Activated CD4-positive, alpha-beta memory T cell treated with anti-CD3 and anti-CD28 coated beads for 36 hours (primary cell): ENCODE measurements around the gene RFX3. TPM values are rescaled to one million over a fixed set of nuclear protein-coding genes. Genes with fewer than 3 reads are reported as not detected.

ENCODE experiments used
- CTCF ChIA-PET: fragments of 350-600 bp; sonication (Branson Sonifier 250); formaldehyde crosslinking; loops from one replicate; lab custom pipeline; 2021; ENCODE audit warnings: antibody characterized with exemption, inconsistent platforms; lab: Charles Lee
- POLR2A ChIA-PET: fragments of 350-600 bp; sonication (Branson Sonifier 250); formaldehyde crosslinking; loops from one replicate; lab custom pipeline; 2021; ENCODE audit warnings: antibody characterized with exemption; lab: Charles Lee
- DNase-seq: peaks from one replicate; pipeline ENCODE4 v3.0.0-alpha.2; 2020
- H3K27ac Mint-ChIP-seq: one replicate; pipeline ENCODE4 v1.8.0; 2021; ENCODE audit warnings: mixed read lengths
- H3K27me3 Mint-ChIP-seq: one replicate; pipeline ENCODE4 v1.8.0; 2021; ENCODE audit warnings: mixed read lengths
- H3K36me3 Mint-ChIP-seq: one replicate; pipeline ENCODE4 v1.8.0; 2021; ENCODE audit warnings: mixed read lengths
- H3K4me1 Mint-ChIP-seq: one replicate; pipeline ENCODE4 v1.8.0; 2021; ENCODE audit warnings: low read depth, mixed read lengths
- H3K4me3 Mint-ChIP-seq: one replicate; pipeline ENCODE4 v1.8.0; 2021; ENCODE audit warnings: mild to moderate bottlenecking, mixed read lengths
- H3K9me3 Mint-ChIP-seq: one replicate; pipeline ENCODE4 v1.8.0; 2021; ENCODE audit warnings: mixed read lengths
- intact Hi-C: fragments of 100-400 bp; cut with micrococcal nuclease; formaldehyde crosslinking; loops from one replicate; pipeline ENCODE4 v1.15.1; 2023
- total RNA-seq, 2 experiments: library from RNA; stranded (reverse); gene quantifications; one replicate each; pipeline ENCODE4 v1.2.3, GENCODE V29; 2021

Gene RFX3
- total RNA-seq, 2 experiments from 2014 or later, result 12.2 to 13.4 TPM

- Mint-ChIP-seq H3K4me1 (no peaks in the 10 kb centered on the region), H3K27ac (no peak overlapping the region), H3K4me3 (no peak overlapping the region), H3K27me3 (no peaks in the 10 kb centered on the region), H3K36me3 (peaks cover 47% of the 10 kb centered on the region), H3K9me3 (no peaks in the 10 kb centered on the region)
- CTCF ChIA-PET, result interaction anchor here (0.7 kb wide), 1 partner anchor 813 kb away, joined by 3 read pairs; no protein-coding TSS in a partner anchor
- DNase-seq, result no peak
- POLR2A ChIA-PET, result no interaction called here
- intact Hi-C loops, result no loop called here
Observed at GRCh38 chr9:3256571-3257330, 269.1 kb downstream of the RFX3 start.

DNA sequence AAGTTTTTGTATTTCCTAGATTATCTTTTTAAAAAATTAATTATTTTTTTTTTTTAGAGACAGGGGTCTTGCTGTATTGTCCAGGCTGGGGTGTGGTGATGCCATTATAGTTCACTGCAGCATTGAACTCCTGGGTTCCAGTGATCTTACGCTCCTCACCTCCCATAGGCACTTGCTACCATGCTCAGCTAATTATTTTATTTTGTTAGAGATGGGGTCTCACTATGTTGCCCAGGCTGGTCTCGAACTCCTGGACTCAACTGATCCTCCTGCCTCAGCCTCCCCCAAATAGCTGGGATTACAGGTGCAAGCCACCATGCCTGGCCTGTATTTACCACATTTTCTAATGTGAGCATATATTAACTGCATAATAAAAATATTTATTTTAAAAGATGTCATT is 274.5 kb downstream of the RFX3 start:
- Mint-ChIP-seq H3K36me3 (peaks cover 34% of the 10 kb centered on the region), H3K9me3 (no peaks in the 10 kb centered on the region), H3K4me1 (no peaks in the 10 kb centered on the region), H3K27ac (no peak overlapping the region), H3K4me3 (no peak overlapping the region), H3K27me3 (no peaks in the 10 kb centered on the region)
- ChIA-PET POLR2A (no interaction called here), CTCF (no interaction called here)
- intact Hi-C loops, result no loop called here
- DNase-seq, result no peak

GRCh38 chr9:3250741-3251140 is 275.1 kb downstream of the RFX3 start:
- H3K36me3 Mint-ChIP-seq, result peaks cover 35% of the 10 kb centered on the region
- CTCF ChIA-PET, result no interaction called here
- POLR2A ChIA-PET, result no interaction called here

DNA sequence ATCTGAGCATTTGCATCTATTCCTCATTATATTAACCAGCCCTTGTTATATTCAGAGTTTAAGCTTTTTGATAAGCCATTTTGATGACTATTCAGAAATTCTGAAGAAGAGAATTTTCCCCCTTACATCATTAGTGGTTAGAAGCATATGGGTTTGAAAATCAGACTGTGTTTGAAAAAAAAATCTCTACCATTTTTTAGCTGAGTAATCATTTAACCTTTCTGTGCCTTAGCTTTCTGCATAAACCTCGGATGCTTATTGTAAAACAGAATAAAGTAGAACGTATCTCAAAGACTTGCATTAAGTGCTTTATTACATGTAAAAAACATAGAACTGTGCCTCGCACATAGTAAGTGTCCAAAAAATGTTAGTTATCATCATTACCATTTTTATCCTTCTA is 278.6 kb downstream of the RFX3 start:
- no peak overlapping the region for H3K4me3 Mint-ChIP-seq
- ChIA-PET POLR2A (no interaction called here), CTCF (no interaction called here)
- intact Hi-C loops, result loop anchor here (10.0 kb wide), 1 partner anchor 418 kb away; no protein-coding TSS in a partner anchor
- peaks cover 14% of the 10 kb centered on the region for H3K36me3 Mint-ChIP-seq
- no peaks in the 10 kb centered on the region for H3K27me3 Mint-ChIP-seq
- peaks cover 5% of the 10 kb centered on the region for H3K4me1 Mint-ChIP-seq
- H3K9me3 Mint-ChIP-seq, result no peaks in the 10 kb centered on the region
- H3K27ac Mint-ChIP-seq, result no peak overlapping the region
- DNase-seq, result no peak

More at GRCh38 chr9:3250741-3251140, 275.1 kb downstream of the RFX3 start:
- no peak overlapping the region for H3K27ac Mint-ChIP-seq
- intact Hi-C loops, result no loop called here
- no peaks in the 10 kb centered on the region for H3K9me3 Mint-ChIP-seq
- H3K4me3 Mint-ChIP-seq, result no peak overlapping the region
- no peaks in the 10 kb centered on the region for H3K27me3 Mint-ChIP-seq
- DNase-seq, result no peak
- H3K4me1 Mint-ChIP-seq, result no peaks in the 10 kb centered on the region

DNA sequence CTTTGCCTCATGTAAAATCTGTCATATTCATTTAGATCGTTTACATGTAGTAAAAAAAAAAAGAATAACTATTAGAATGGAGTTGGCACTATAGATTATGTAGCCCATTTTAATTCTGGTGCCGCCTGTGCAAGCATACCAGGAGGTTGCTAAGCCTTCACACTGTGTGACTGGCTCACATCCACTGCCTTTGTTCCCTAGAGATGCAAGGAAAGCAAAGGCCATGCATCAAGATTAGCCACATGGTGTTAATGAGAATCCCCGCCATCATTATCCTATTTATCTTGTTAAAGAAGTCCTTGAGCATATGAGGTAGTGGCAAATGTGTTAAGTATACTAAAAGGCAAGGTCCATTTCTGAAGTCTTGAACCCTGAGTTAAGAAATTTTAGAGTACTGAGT is 279.6 kb downstream of the RFX3 start:
- H3K4me1 Mint-ChIP-seq, result peaks cover 5% of the 10 kb centered on the region
- H3K27me3 Mint-ChIP-seq, result no peaks in the 10 kb centered on the region
- intact Hi-C loops, result loop anchor here (10.0 kb wide), 1 partner anchor 419 kb away; no protein-coding TSS in a partner anchor

DNA sequence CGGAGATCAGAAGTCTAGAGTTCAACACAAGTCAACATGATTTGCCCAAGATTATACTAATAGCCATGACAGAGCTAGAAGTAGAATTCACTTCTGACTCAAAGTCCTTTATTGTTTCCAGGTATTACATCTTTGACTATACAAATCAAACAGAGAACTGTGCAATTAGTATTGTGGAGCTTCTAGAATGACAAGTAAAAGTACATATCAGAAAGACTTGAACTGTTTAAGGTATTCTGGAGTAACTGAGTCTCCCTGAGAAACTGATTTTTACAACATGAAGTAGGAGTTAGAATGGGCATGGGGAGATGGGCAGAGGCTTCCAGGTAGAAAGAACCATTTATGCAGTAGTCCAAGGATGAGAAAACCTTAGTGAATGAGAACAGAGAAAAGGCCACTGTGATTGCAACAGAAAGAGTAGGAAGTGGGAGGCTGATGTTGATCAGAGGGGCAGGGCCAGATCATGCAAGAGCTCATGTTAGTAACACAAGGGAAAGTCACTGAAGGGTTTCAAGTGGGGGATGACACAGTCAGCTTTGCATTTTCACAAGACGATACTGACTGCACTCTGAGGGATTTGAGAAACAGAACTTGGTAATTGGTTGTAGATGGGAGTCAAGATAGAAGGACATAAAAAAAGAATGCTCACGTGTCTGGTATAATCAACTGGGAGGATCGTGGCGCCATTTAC is 280.7 kb downstream of the RFX3 start:
- Mint-ChIP-seq H3K27me3 (no peaks in the 10 kb centered on the region), H3K9me3 (no peaks in the 10 kb centered on the region), H3K36me3 (peaks cover 12% of the 10 kb centered on the region), H3K4me1 (peaks cover 5% of the 10 kb centered on the region), H3K4me3 (no peak overlapping the region), H3K27ac (no peak overlapping the region)
- POLR2A ChIA-PET, result interaction anchor here (1.0 kb wide), 1 partner anchor 9 kb away, joined by 3 read pairs; no protein-coding TSS in a partner anchor
- peak; percentile 15 for DNase-seq
- intact Hi-C loops, result loop anchor here (5.0 to 10.0 kb wide), 3 partner anchors 282 to 872 kb away; partner anchors contain the start of gene RFX3
- CTCF ChIA-PET, result interaction anchor here (0.8 to 1.9 kb wide), 3 partner anchors 139 to 223 kb away, joined by 3 to 15 read pairs (median 3); no protein-coding TSS in a partner anchor

More for the DNA sequence above, 279.6 kb downstream of the RFX3 start:
- peaks cover 12% of the 10 kb centered on the region for H3K36me3 Mint-ChIP-seq
- POLR2A ChIA-PET, result no interaction called here
- DNase-seq, result no peak
- H3K4me3 Mint-ChIP-seq, result no peak overlapping the region
- H3K27ac Mint-ChIP-seq, result no peak overlapping the region
- CTCF ChIA-PET, result no interaction called here
- H3K9me3 Mint-ChIP-seq, result no peaks in the 10 kb centered on the region

GRCh38 chr9:3243683-3244082 is 282.1 kb downstream of the RFX3 start:
- Mint-ChIP-seq H3K4me1 (peaks cover 5% of the 10 kb centered on the region), H3K9me3 (no peaks in the 10 kb centered on the region), H3K27me3 (no peaks in the 10 kb centered on the region), H3K36me3 (peaks cover 12% of the 10 kb centered on the region), H3K27ac (no peak overlapping the region), H3K4me3 (no peak overlapping the region)
- ChIA-PET POLR2A (no interaction called here), CTCF (interaction anchor here (1.9 kb wide), 1 partner anchor 198 kb away, joined by 15 read pairs; no protein-coding TSS in a partner anchor)
- DNase-seq, result no peak
- intact Hi-C loops, result loop anchor here (5.0 to 10.0 kb wide), 3 partner anchors 284 to 874 kb away; partner anchors contain the start of gene RFX3

- Mint-ChIP-seq H3K36me3 (peaks cover 5% of the 10 kb centered on the region), H3K9me3 (no peaks in the 10 kb centered on the region), H3K4me3 (no peak overlapping the region), H3K4me1 (peaks cover 5% of the 10 kb centered on the region), H3K27ac (no peak overlapping the region), H3K27me3 (no peaks in the 10 kb centered on the region)
- ChIA-PET POLR2A (interaction anchor here (0.5 to 1.0 kb wide), 2 partner anchors 30 to 286 kb away, joined by 3 to 4 read pairs; no protein-coding TSS in a partner anchor), CTCF (interaction anchor here (0.6 to 5.8 kb wide), 23 partner anchors 14 to 1126 kb away, joined by 3 to 104 read pairs (median 3); no protein-coding TSS in a partner anchor)
- intact Hi-C loops, result loop anchor here (5.0 to 10.0 kb wide), 3 partner anchors 286 to 876 kb away; partner anchors contain the start of gene RFX3
- DNase-seq, result no peak
Observed at GRCh38 chr9:3241290-3241689, 284.5 kb downstream of the RFX3 start.

GRCh38 chr9:3240656-3241268 is 285.0 kb downstream of the RFX3 start:
- no peak overlapping the region for H3K4me3 Mint-ChIP-seq
- H3K4me1 Mint-ChIP-seq, result peaks cover 5% of the 10 kb centered on the region
- CTCF ChIA-PET, result interaction anchor here (0.6 to 5.8 kb wide), 23 partner anchors 15 to 1126 kb away, joined by 3 to 104 read pairs (median 3); no protein-coding TSS in a partner anchor
- no peak overlapping the region for H3K27ac Mint-ChIP-seq
- H3K27me3 Mint-ChIP-seq, result no peaks in the 10 kb centered on the region
- DNase-seq, result peak; percentile 78
- intact Hi-C loops, result loop anchor here (1.0 to 10.0 kb wide), 4 partner anchors 201 to 877 kb away; partner anchors contain the start of gene RFX3
- H3K9me3 Mint-ChIP-seq, result no peaks in the 10 kb centered on the region
- POLR2A ChIA-PET, result interaction anchor here (1.0 kb wide), 1 partner anchor 286 kb away, joined by 3 read pairs; no protein-coding TSS in a partner anchor
- peaks cover 6% of the 10 kb centered on the region for H3K36me3 Mint-ChIP-seq

- Mint-ChIP-seq H3K27me3 (no peaks in the 10 kb centered on the region), H3K4me1 (no peaks in the 10 kb centered on the region), H3K4me3 (no peak overlapping the region), H3K9me3 (no peaks in the 10 kb centered on the region), H3K36me3 (peaks cover 4% of the 10 kb centered on the region), H3K27ac (no peak overlapping the region)
- no peak for DNase-seq
- intact Hi-C loops, result no loop called here
- POLR2A ChIA-PET, result no interaction called here
- CTCF ChIA-PET, result interaction anchor here (2.0 to 5.8 kb wide), 2 partner anchors 202 to 1128 kb away, joined by 4 to 104 read pairs; no protein-coding TSS in a partner anchor
Observed at GRCh38 chr9:3239240-3239639, 286.6 kb downstream of the RFX3 start.

- POLR2A ChIA-PET, result interaction anchor here (0.6 kb wide), 1 partner anchor 470 kb away, joined by 3 read pairs; no protein-coding TSS in a partner anchor
- no peak for DNase-seq
- H3K27me3 Mint-ChIP-seq, result no peaks in the 10 kb centered on the region
- no peak overlapping the region for H3K4me3 Mint-ChIP-seq
- H3K9me3 Mint-ChIP-seq, result no peaks in the 10 kb centered on the region
- CTCF ChIA-PET, result interaction anchor here (2.0 to 5.8 kb wide), 2 partner anchors 203 to 1129 kb away, joined by 4 to 104 read pairs; no protein-coding TSS in a partner anchor
- H3K36me3 Mint-ChIP-seq, result peaks cover 4% of the 10 kb centered on the region
- no peak overlapping the region for H3K27ac Mint-ChIP-seq
- H3K4me1 Mint-ChIP-seq, result no peaks in the 10 kb centered on the region
- intact Hi-C loops, result no loop called here
Observed at GRCh38 chr9:3238236-3238635, 287.6 kb downstream of the RFX3 start.
